HG03060 (cell line): ENCODE data around the gene OTULINL.

Experiments used
- ATAC-seq: cut with Tn5 transposase; IDR thresholded peaks from one replicate; pipeline ENCODE4 v1.9.1; 2021; ENCODE audit warnings: low read depth, moderate number of reproducible peaks; ENCODE audit not compliant: unreplicated experiment

Gene OTULINL

DNA sequence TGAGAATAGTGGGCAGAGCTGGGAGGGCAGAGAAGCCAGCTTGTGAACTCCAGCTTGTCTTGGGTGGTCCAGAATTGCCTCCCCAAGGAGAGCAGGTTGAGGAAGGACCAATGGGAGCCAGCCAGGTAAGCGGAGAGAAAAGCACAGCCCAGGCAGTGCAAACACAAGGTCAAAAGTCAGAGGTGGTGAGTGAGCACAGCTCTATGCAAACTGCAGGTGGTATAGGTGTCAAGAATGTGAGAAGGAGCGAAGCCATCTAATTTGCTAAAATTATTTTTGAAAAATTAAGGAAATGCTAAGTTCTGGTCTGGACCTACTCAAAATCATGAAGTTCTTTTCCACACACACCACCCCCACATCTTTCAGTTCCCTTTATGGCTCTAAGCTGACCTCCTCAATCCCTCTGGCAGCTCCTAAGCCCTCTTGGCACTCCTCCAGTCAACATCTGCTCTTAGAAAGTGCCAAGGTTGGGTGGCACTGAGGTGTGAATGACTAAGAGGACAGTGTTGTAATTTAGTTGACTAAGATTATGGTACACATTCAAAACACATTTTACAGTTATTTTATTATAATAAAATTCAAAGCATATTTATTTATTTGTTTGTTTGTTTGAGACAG, 6.6 kb upstream of the OTULINL start:
- no peak for ATAC-seq

DNA sequence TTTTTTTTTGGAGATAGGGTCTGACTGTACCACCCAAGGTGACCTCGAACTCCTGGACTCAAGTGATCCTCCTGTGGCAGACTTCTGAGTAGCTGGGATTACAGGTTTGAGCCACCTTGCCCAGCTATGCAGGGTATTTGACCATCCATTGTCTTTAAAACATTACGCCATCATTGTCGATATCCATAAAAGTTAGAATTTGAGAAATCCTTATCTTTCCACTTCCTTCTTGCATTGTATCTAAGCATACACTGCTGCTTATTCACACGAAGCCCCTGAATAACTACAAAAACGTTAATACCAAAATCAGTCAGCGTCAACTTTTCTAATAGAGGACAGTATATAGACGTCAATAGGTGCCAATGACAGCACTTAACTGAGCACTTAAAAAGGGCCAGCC, 5.4 kb upstream of the OTULINL start:
- no peak for ATAC-seq

DNA sequence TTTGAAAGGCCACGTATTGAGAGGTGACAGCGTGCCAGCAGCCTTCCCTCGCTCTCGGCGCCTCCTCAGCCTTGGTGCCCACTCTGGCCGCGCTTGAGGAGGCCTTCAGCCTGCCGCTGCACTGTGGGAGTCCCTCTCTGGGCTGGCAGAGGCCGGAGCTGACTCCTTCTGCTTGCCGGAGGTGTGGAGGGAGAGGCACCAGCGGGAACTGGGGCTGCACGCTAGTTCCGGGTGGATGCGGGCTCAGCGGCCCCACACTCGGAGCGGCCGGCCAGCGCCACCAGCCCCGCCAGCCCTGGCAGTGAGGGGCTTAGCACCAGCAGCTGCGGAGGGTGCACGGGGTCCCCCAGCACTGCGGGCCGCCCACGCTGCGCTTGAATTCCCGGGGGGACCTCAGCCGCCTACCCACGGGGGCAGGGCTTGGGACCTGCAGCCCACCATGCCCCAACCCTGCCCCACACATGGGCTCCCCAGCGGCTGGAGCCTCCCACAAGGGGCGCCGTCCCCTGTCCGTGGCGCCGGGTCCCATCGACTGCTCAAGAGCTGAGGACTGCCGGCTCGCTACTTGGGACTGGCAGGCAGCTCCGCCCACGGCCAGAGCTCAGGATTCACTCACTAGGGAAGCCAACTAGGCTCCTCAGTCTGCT, 4.4 kb upstream of the OTULINL start:
- no peak for ATAC-seq

DNA sequence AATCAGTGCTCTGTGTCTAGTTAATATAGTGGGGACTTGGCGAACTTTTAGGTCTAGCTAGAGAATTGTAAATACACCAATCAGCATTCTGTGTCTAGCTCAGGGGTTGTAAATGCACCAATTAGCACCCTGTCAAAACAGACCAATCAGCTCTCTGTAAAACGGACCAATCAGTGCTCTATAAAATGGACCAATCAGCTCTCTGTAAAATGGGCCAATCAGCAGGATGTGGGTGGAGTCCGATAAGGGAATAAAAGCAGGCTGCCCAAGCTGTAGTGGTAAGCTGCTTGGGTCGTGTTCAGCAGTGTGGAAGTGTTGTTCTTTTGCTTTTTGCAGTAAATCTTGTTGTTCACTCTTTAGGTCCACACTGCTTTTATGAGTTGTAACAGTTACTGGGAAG, 3.6 kb upstream of the OTULINL start:
- no peak for ATAC-seq

DNA sequence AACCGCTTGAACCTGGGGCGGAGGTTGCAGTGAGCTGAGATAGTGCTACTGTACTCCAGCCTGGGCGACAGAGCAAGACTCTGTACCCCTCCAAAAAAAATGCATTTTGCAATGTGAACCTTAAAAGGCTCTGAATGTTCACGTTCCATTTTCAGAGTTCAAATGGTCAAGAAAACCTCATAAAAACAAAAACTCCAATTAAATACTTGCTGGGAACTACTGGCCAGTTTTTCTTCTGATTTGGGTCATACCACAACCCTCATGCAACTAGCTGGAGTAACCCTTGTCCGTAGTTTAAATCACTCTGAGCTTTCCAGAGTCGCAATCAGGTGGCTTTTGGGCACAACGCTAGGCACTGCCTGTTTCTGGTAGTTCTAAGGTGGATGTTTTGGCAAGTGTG, 2.3 kb upstream of the OTULINL start:
- ATAC-seq: no peak

DNA sequence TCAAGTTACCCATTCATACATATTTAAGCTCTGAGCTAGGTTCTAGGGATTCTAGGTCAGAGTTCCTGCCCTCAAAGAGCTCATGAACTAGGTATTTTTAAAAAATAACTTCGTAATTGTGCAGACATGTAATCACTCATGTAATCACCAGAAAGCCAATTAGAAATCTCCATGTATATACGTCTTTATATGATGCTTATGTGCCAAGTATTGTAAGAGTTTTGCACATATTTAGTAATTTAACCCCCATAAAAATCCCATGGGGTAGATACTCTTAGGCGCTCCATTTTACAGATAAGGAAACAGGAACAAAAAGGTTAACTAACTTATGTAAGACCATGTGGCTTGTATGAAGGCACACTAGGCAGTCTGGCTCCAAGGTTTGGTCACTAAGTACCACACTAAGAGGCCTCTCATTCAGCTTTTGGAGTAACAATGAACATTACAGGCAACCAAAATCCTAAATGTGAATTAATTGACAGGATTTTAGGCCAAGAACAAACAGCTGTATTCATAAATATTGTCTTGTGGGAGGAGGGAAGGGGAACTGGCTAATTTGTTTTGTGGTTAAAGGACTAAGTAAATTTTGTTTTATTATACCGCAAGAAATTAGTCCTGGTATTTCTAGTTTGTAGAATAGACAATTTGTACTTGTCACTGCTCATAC, 1.7 kb upstream of the OTULINL start:
- no peak for ATAC-seq

DNA sequence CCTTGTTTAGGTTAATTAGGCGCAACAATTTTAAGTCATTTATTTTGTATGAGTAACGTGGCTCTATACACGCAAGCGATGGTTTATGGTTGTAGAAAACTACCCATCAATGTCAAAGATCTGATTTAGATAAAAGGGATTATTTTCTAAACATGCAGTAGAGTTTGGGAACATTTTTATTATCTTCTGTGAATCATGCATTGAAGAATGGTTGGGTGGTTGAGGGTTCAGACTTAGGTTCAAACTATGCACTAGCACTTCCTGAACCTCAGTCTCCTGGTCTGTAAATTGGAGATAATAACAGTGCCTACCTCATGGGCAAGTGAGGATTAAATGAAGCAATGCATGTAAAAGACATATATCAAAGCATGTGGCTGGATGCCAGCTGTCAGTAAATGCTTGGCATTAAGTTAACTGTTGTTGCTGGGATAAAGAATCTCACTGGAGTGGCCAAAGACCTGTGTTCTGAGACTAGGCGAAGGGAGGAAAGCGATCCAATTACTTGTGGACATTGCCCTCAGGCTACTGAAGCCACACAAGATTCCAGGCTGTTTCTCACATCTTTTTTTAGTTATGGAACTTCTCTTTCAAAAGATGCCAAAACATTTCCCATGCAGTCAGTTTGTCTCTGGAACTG, 1.1 kb upstream of the OTULINL start:
- no peak for ATAC-seq

DNA sequence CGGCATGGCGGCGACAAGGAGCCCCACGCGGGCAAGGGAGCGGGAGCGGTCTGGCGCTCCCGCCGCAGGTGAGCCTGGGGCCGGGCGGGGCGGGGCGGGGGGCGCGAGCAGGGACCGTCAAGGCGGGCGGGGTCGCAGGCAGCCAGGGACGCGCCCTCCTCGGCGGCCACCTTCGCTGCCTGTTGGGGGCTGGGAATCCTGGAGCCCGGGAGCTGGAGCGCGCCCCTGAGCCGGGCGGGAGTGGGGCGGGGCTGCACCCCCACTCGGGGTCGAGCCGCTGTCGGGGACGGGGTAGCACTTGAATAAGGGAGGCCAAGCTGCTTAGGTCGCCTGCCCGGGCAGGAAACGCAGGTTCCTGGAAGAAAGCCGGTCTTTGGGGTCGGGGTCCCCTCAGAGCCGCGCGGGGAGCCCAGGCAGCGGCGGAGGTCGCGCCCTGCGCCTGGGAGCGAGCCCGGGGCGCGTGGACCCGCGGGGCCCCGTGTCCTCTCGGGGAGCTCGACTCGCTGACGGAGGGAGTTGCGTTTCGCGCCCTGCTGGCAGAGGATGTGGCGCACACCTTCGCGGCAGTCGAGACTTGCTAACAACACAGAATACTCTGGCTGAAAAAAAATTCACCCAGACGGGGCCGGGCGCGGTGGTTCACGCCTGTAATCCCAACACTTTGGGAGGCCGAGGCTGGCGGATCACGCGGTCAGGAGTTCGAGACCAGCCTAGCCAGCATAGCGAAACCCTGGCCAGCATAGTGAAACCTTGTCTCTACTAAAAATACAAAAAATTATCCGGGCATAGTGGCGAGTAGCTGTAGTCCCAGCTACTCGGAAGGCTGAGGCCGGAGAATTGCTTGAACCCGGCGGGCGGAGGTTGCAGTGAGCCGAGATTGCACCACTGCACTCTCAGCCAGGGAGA, 552 bp downstream of the OTULINL start:
- ATAC-seq: peak; percentile 63

DNA sequence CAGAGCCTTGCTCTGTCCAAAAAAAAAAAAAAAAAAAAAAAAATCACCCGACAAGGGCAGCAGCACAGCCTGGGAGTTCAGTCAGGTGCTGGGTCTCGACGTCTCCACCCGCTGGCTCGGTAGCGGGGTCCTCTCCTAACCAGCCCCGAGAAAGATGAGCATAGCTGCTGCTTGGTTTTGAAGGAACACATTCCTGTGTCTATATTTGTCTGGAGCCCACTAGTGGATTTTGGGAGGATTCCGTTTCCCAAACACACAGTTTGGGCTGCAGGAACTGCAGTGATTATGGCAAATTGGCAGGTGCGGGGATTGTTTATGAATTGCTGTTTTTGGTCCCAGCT, 1.2 kb downstream of the OTULINL start:
- ATAC-seq: no peak

DNA sequence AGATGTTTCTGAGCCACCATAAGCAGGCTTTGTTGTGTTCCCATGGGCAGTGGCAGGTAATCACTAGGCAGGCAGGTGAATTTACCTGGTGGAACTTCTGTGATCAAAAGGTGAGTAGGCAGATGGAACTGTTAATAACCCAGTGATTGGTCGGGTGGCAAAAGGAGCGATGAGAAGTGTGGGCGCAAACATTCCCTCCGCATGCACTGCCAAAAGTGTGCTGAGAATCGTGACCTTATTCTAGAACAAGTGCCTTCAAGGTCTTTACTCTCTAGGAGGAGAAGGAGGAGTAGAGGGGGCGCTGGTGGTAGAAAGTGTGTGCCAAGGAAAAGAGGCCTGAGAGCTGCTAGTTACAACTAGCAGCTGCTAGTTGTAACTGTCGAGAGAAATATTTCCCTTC, 3.3 kb downstream of the OTULINL start:
- no peak for ATAC-seq

DNA sequence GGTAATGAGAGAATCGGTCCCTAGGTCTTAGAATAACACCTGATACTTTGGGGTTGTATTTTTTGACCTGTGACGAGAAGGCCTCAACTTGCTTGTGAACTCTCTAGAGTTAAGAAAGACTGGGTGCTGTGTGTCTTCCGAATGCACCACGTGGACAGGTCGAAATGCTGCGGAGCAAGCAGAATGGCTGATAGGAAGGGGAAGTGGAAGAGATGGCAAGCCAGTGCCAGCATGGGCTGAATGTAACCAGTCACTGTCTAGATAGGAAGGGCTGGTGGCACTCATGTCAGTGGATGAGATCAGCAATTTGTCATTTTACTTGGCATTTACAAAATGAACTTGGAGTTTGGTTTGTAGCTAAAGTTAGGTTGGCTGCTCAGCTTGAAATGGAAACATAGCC, 5.6 kb downstream of the OTULINL start:
- ATAC-seq: no peak

DNA sequence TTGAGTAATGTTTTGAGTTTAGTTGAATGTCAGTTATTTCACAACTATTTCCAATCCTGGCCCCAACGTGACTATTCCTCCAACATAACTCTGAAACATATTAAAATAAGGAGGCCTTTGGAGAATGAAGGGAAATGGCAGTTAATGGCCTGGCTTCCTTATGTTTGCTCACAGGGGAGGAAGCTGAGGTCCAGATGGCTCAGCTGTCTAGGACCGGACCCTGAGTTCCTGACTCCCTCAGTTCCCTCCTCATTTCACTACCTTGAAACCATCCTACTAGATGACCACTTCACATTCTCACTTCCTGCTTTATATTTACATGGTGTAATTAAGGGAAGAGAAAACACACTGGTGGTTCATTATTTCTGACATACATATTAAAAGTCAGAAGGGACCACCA, 6.6 kb downstream of the OTULINL start:
- no peak for ATAC-seq

DNA sequence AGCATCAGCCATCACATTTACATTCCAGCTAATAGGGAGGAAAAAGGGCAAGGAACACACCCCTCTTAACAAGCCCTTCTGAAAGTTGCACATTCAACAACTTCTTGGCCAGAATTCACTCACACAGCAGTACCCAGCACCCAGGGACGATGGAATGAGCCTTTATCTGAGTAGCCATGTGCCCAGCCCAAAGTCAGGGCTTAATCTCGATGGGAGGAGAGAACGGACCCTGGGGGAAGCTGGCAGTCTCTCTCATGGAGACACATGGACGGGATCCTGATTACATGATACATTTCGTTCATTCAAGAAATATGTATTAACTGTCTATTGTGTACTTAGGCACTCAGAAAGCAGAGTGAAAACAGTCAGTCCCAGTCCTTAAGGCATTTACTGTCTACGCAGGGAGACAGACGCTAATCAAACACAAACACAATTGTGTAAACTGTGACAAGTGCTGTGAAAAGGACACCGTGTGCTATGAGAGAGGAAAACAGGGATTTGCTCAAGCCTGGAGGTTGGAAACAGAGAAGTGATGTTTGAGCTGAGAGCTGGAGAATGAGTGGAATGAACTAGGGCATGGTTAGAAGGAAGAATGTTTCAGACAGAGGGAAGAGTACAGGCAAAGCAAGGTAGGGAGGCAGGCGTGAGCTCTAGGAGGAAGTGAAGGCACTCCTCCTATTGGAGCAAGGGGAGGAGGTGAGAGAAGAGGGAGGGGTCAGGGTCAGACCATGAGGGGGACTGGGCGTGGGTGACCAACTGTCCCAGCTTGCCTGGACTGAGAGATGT, 7.4 kb downstream of the OTULINL start:
- ATAC-seq: no peak

DNA sequence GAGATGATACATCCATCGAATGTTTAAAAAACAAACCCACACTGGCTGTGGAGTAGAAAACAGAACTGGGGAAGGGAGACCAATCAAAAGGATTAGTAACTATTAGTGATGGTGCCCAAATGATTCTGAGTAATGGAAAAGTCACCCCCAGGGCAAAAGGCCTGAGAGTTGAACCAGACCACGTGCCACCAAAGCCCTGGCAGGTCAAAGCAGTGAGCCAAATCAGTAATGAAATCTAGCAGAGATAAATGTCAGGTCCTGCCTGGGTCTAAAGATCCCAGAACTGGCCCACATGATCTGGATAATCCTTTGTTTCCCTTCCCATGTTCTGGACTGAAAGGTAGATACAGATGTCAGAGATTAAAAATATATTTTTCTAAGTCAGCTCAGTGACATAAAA, 9.4 kb downstream of the OTULINL start:
- ATAC-seq: no peak

DNA sequence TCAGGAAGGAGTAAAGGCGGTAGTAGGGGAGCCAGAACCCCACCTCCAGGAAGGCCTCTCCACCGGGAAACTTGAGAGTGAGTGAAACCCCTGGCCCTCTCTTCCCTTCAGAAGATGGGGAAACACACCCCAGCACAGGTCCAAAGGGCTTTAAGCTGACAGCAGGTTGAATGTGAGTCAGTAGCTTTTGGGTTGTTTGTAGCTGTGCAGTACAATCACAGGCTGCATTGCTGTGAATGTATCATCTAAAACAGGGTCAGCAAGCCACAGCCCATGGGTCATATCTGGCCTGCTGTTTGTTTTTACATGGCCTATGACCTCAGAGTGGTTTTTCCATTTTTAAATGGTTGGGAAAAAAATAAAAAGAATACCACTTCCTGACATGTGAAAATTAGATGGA, 10.0 kb downstream of the OTULINL start:
- ATAC-seq: no peak

DNA sequence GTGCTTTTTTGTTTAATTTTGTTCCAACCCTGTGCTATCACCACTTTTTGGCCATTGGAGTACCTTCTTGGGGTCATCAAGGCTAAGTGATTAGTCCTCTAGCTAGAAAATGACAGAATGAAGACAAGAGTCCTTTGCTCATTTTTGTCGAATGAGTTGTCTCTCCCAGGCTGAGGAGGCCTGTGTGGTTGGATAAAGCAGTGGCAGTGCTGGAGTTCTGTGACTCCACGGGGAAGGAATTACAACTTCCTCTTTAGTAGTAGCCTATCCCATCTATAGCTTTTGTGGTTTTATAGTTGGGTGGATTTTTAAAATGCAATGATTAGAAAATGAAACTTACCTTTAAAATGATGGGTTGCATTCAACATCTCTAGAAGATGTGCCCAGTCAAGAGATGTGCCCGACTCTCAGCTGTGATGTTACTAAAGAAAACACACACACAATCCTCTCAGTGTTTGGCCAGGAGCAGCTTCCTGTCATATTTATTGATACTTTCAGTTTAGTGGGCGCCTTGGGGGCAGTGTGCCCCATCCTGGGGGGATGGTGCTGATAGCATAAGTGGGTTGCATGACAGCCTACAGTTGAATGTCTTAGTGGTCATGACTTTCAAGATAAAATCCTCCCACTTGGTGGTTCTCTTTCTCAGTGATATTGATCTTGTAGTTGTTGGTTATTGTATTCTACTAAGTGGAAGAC, 11.9 kb downstream of the OTULINL start:
- ATAC-seq: no peak

DNA sequence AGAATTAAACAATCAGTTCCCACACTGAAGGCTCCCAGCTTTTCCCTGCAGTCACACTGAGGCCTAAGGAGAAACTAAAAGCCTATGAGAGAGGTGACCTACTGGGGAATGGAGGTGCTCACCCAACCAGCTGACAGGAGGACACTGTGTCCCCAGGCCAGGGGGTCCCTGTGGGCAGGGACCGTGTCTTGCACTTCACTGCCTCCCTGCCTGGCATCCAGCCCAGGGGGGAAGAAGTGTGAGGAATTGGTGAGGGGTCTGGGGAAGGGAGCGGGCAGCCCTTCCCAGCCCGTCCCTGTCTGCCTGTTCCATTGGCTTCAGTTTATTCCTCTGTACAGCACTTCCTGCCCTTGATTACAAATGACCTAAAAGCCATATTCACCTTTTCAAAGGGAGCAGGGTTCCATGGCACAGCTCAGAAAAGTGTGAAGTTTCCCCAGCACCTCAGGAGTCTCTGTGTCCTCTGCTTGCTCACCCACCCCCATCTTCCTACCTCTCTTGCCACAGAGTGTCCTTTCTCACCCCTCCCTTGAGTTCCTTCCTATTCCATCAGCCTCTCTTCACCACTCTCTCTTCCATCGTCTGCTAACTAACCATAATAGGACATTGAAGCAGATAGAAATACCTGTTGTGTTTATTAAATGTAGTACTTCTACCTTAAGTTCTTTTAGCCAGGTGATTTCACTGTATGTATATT, 12.9 kb downstream of the OTULINL start:
- no peak for ATAC-seq

DNA sequence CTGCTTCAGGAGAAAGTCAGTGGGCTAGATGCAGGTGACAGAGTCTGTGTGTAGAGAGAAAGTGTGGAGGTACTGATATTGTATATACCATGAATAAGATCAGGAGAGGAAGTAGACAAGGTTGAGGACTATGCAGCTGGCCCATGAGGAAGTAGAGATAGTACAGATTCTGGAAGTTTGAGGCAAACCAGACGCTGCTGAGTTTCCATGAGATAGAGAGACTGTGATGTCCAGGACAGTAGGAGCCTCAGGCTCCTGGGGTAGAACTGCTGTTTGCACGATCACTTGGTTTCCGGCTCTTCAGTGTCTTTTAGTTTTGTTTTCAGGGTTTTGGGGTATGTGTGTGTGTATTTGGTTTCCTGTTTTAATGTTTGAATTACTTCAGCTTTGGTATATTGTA, 13.6 kb downstream of the OTULINL start:
- peak; percentile 60 for ATAC-seq

DNA sequence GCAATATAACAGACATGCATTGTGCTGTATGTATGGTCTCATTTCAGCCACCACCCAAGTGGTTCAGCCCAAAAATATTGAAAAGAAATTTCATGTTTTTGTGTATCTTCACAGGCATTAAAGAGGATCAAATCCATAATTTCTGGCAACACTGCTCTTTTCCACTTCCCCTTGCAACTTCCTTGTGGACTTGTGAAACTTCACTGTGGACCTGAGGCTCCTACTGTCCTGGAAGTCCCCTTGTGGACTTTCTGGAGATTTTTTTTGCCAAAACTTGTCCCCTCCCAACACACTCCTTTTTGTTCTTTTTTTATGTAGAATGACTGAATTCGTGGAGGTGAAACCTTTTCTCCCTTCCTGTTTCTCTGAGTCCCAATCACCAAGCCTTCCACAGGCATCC, 14.3 kb downstream of the OTULINL start:
- ATAC-seq: no peak
